Epithelial cell of esophagus (primary cell): Measurements from ENCODE around the gene CCNY.

Experiments used
- DNase-seq: peaks from one replicate; pipeline ENCODE4 v3.0.0; 2010; ENCODE audit warnings: low read depth
- H3K4me3 ChIP-seq: 2 replicates; pipeline ENCODE4 v1.5.1; 2011; ENCODE audit warnings: mild to moderate bottlenecking, low read length, control low read depth
- CTCF ChIP-seq: IDR thresholded peaks from 2 replicates; pipeline ENCODE4 v1.5.1; 2011; ENCODE audit warnings: low read depth, mild to moderate bottlenecking, low read length, control low read depth, inconsistent platforms; ENCODE audit not compliant: insufficient read depth; ENCODE audit errors: missing control alignments

The CCNY gene

GRCh38 chr10:35391153-35391953 lies 55.0 kb downstream of the CCNY start:
- TF ChIP-seq CTCF = no peak
- no peak overlapping the region for H3K4me3 ChIP-seq
- DNase-seq = no peak

- DNase-seq = no peak
- TF ChIP-seq CTCF = no peak
- no peak overlapping the region for H3K4me3 ChIP-seq
Measured at GRCh38 chr10:35391954-35392262, 55.6 kb downstream of the CCNY start.

GRCh38 chr10:35392482-35393228 lies 56.3 kb downstream of the CCNY start:
- no peak overlapping the region for H3K4me3 ChIP-seq
- no peak for DNase-seq
- no peak for TF ChIP-seq CTCF

GRCh38 chr10:35394411-35394851 lies 58.1 kb downstream of the CCNY start:
- no peak overlapping the region for H3K4me3 ChIP-seq
- no peak for TF ChIP-seq CTCF
- no peak for DNase-seq

GRCh38 chr10:35394934-35395333 lies 58.6 kb downstream of the CCNY start:
- no peak for TF ChIP-seq CTCF
- H3K4me3 ChIP-seq = no peak overlapping the region
- peak; percentile 39 for DNase-seq

- no peak for DNase-seq
Measured at GRCh38 chr10:35396560-35397434, 60.5 kb downstream of the CCNY start.

More at GRCh38 chr10:35396560-35397434, 60.5 kb downstream of the CCNY start:
- H3K4me3 ChIP-seq = no peak overlapping the region
- TF ChIP-seq CTCF = no peak
